DOHH2 (cell line): ENCODE data around the gene MOB3C.

Experiments used
- H3F3A ChIP-seq: fragments of 200-600 bp; sonication (generic), shearing (Covaris generic); 2 replicates; pipeline ENCODE4 v1.6.0; 2016; ENCODE audit warnings: antibody characterized with exemption, mild to moderate bottlenecking; ENCODE audit not compliant: control insufficient read depth, insufficient read depth
- H3K27ac ChIP-seq: fragments of 200-600 bp; sonication (generic); 2 replicates; pipeline ENCODE4 v1.5.1; 2014; ENCODE audit warnings: low read depth, mild to moderate bottlenecking, low read length, moderate library complexity
- H3K27me3 ChIP-seq: fragments of 200-600 bp; sonication (generic); 2 replicates; pipeline ENCODE4 v1.6.1; 2014; ENCODE audit warnings: mild to moderate bottlenecking, low read length, mixed read lengths; ENCODE audit not compliant: control insufficient read depth
- H3K36me3 ChIP-seq: fragments of 200-600 bp; sonication (generic); 2 replicates; pipeline ENCODE4 v1.6.1; 2014; ENCODE audit warnings: mild to moderate bottlenecking, low read length, moderate library complexity, mixed read lengths; ENCODE audit not compliant: control insufficient read depth
- H3K4me1 ChIP-seq: fragments of 200-600 bp; sonication (generic); 2 replicates; pipeline ENCODE4 v1.6.1; 2014; ENCODE audit warnings: mild to moderate bottlenecking, low read length, mixed read lengths; ENCODE audit not compliant: control insufficient read depth
- H3K4me2 ChIP-seq: fragments of 200-600 bp; sonication (generic); 2 replicates; pipeline ENCODE4 v1.6.0; 2014; ENCODE audit warnings: mild to moderate bottlenecking, low read length, moderate library complexity
- H3K4me3 ChIP-seq: fragments of 200-600 bp; sonication (generic); 2 replicates; pipeline ENCODE4 v1.5.1; 2014; ENCODE audit warnings: mild to moderate bottlenecking, low read length, mixed read lengths
- H3K79me2 ChIP-seq: fragments of 200-600 bp; sonication (generic); 2 replicates; pipeline ENCODE4 v1.6.1; 2014; ENCODE audit warnings: mild to moderate bottlenecking, low read length, mixed read lengths; ENCODE audit not compliant: control insufficient read depth
- H3K9me2 ChIP-seq: fragments of 200-600 bp; sonication (generic); replicated peaks from 2 replicates; pipeline ENCODE4 v1.6.1; 2014; ENCODE audit warnings: mild to moderate bottlenecking, low read length, mixed read lengths; ENCODE audit not compliant: control insufficient read depth
- H3K9me3 ChIP-seq: fragments of 200-600 bp; sonication (generic); 2 replicates; pipeline ENCODE4 v1.6.1; 2014; ENCODE audit warnings: antibody characterized with exemption, low read length, mixed read lengths; ENCODE audit not compliant: control insufficient read depth, insufficient read depth
- H4K20me1 ChIP-seq: fragments of 200-600 bp; sonication (generic); 2 replicates; pipeline ENCODE4 v1.6.0; 2014; ENCODE audit warnings: low read depth, mild to moderate bottlenecking, antibody characterized with exemption, low read length, moderate library complexity; ENCODE audit not compliant: control insufficient read depth, insufficient read depth
- EZH2phosphoT487 ChIP-seq: fragments of 200-600 bp; sonication (generic); IDR thresholded peaks from 2 replicates; pipeline ENCODE4 v1.6.1; 2017; ENCODE audit warnings: borderline replicate concordance, mild to moderate bottlenecking, antibody characterized with exemption, low read length, moderate library complexity, mixed read lengths
- TF ChIP-seq, protein P1 (sequence below): fragments of 200-600 bp; sonication (generic); IDR thresholded peaks from one replicate; pipeline ENCODE4 v1.5.1; 2014; ENCODE audit warnings: antibody characterized with exemption, mild to moderate bottlenecking, low read depth, low read length; ENCODE audit not compliant: poor library complexity, severe bottlenecking

MOB3C gene

DNA sequence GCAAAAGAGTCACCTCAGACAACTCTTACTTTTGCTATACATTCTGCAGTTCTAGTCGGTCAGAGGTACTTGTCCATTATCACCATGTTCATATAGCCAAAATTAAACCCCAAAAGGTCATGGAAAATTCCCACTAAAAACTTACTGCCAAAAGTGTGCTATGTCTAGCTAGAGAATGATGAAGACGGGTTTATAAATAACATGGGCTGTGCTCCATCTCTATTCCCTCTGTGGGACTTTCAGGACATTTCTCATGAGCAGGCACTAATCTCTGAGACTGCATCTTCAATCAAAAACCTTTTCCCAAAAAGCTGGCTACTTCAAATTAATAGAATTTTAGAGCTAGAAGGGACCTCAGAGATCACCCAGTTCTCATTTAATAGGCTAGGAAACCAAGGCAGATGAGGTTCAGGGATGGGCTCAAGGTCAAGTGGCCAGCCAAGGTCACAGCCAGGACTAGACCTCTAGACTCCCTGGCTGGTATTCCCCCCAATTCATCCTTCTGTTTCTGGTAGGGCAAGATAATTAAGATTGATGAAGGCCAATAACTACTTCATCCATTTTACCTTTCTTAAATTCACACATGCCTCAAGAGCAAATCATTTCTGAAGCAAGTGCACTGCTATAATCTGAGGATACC is 21.0 kb upstream of the MOB3C start:
- TF ChIP-seq EZH2phosphoT487, result no peak
- TF ChIP-seq, protein P1, sequence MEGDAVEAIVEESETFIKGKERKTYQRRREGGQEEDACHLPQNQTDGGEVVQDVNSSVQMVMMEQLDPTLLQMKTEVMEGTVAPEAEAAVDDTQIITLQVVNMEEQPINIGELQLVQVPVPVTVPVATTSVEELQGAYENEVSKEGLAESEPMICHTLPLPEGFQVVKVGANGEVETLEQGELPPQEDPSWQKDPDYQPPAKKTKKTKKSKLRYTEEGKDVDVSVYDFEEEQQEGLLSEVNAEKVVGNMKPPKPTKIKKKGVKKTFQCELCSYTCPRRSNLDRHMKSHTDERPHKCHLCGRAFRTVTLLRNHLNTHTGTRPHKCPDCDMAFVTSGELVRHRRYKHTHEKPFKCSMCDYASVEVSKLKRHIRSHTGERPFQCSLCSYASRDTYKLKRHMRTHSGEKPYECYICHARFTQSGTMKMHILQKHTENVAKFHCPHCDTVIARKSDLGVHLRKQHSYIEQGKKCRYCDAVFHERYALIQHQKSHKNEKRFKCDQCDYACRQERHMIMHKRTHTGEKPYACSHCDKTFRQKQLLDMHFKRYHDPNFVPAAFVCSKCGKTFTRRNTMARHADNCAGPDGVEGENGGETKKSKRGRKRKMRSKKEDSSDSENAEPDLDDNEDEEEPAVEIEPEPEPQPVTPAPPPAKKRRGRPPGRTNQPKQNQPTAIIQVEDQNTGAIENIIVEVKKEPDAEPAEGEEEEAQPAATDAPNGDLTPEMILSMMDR, result no peak
- Histone ChIP-seq H3K27me3 (no peaks in the 10 kb centered on the region), H3K9me3 (no peaks in the 10 kb centered on the region), H3K4me3 (no peak overlapping the region), H4K20me1 (no peaks in the 10 kb centered on the region), H3K4me1 (no peaks in the 10 kb centered on the region), H3F3A (no peaks in the 10 kb centered on the region), H3K9me2 (no peaks in the 10 kb centered on the region), H3K79me2 (no peaks in the 10 kb centered on the region), H3K4me2 (no peak overlapping the region), H3K27ac (no peak overlapping the region), H3K36me3 (peaks cover 23% of the 10 kb centered on the region)

DNA sequence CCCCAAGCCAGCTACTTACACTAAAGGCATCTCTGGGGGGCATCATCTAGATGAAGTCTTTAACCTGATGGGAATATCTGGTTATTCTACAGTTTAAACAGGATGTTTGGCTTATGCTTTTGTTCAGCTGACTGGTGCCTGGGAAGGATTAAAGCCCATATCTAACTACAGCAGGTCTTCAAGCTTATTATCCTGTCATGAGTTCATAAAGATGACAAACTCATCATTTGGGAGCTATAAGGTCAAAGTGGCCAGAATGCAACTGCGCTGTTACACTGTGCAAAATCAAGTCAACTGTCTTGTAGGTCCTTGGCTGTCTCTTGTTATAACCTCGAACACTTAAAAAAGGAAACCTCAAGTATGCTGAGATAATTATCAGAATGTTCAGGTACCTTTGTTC is 18.6 kb upstream of the MOB3C start:
- Histone ChIP-seq H3F3A (no peaks in the 10 kb centered on the region), H3K4me3 (no peak overlapping the region), H3K4me1 (no peaks in the 10 kb centered on the region), H3K36me3 (peaks cover 29% of the 10 kb centered on the region), H3K79me2 (no peaks in the 10 kb centered on the region), H4K20me1 (no peaks in the 10 kb centered on the region), H3K4me2 (no peak overlapping the region), H3K9me3 (no peaks in the 10 kb centered on the region), H3K27me3 (no peaks in the 10 kb centered on the region), H3K9me2 (no peaks in the 10 kb centered on the region), H3K27ac (no peak overlapping the region)
- TF ChIP-seq EZH2phosphoT487, result no peak
- TF ChIP-seq, protein P1, result no peak

DNA sequence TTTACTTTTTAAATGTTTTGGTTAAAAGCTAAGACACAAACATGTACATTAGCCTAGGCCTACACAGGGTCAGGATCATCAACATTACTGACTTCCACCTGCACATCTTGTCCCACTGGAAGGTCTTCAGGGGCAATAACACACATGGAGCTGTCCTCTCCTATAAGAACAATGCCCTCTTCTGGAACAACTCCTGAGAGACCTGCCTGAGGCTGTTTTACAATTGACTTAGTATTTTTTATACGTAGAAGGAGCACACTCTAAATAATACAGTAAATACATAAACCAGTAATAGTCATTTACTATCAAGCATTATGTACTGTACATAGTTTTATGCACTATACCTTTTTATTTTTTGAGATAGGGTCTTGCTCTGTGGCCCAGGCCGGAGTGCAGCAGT is 14.1 kb upstream of the MOB3C start:
- no peaks in the 10 kb centered on the region for H3K27me3 ChIP-seq
- H3K4me3 ChIP-seq, result no peak overlapping the region
- H3F3A ChIP-seq, result no peaks in the 10 kb centered on the region
- no peak for TF ChIP-seq EZH2phosphoT487
- TF ChIP-seq, protein P1, result no peak
- H3K9me3 ChIP-seq, result no peaks in the 10 kb centered on the region
- H3K4me2 ChIP-seq, result no peak overlapping the region
- no peaks in the 10 kb centered on the region for H4K20me1 ChIP-seq
- peaks cover 22% of the 10 kb centered on the region for H3K36me3 ChIP-seq
- no peak overlapping the region for H3K27ac ChIP-seq
- H3K9me2 ChIP-seq, result no peaks in the 10 kb centered on the region
- H3K79me2 ChIP-seq, result no peaks in the 10 kb centered on the region
- H3K4me1 ChIP-seq, result no peaks in the 10 kb centered on the region
